GM19452 (cell line): ENCODE data around the gene POLD2.

Source experiments
- ATAC-seq: cut with Tn5 transposase; IDR thresholded peaks from one replicate; pipeline ENCODE4 v1.9.1; 2021; ENCODE audit not compliant: unreplicated experiment

The POLD2 gene

DNA sequence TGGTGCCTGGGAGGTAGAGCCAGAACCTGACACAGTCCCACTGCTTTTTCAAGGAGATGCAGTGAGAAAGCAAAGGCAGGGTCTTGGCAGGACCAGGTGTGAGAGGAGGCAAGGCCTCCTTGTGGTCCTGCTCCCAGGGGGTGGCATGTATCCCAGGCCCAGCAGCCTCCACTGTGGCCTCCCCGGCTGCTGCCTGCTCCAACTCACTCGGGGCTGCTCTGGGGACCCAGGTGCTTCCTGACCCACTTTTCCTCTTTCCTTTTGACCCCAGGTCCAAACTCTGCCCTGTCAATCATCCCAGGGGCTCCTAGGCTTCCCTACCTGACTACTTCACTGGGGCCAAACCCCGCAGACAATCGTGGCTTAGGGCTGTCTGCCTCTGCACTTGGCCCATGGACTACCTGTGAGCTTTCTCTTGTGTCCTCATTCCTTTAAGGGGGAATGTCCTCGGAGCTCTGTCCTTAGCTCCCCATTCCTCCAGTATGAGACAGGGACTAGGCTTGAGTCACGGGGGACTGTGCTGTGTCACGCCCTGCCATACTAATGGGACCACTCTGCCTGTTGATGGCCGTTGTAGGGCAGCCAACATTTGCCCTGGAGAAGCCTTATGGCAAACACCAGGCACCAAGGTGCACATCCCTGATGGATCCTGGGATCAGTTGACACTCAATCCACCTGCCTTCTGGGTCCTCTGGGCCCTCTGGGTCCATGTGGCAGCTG is 20.3 kb downstream of the POLD2 start:
- ATAC-seq, result no peak

DNA sequence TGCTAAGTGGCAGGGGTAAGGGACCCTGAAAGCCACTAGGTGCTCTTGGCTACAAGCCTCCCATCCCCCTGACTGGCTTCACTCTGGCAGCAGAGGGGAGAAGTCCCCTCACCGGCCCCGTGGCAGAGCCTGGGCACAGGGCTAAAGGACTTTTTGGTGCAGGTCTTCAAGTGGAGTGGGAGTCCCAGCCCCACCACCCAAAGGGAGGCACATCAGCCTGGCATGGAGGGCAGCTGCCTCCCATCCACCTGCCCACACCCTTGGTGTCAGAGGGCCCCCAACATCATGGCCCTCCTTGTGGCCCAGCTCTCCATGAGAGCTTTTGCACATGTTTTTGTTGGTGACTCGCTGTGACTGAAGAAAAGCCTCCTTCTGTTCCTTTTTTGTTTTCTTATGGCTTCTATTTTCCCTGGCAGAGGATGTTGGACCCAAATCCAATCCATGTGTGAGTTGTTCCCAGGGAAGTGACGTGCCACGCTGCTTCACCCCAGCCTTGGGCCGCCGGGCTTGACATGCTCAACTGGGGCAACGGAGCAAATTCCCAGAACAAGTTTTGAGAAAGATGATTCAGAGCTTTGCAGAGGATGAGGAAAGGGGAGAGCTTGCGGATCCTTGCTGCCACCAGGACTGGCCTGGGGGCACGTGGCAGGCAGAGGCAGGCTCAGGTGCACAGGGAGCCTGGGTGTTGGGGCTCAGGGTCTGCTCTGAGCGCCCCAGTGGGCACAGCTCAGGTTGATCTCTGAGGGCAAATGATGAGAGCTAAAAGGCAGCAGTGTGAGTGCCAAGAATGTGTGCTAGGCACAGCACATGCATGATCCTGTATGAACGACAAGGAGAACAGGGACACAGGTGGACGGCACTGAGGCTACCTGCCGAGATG is 21.1 kb downstream of the POLD2 start:
- ATAC-seq, result no peak

GRCh38 chr7:44101303-44101965 is 21.9 kb downstream of the POLD2 start:
- ATAC-seq, result no peak

DNA sequence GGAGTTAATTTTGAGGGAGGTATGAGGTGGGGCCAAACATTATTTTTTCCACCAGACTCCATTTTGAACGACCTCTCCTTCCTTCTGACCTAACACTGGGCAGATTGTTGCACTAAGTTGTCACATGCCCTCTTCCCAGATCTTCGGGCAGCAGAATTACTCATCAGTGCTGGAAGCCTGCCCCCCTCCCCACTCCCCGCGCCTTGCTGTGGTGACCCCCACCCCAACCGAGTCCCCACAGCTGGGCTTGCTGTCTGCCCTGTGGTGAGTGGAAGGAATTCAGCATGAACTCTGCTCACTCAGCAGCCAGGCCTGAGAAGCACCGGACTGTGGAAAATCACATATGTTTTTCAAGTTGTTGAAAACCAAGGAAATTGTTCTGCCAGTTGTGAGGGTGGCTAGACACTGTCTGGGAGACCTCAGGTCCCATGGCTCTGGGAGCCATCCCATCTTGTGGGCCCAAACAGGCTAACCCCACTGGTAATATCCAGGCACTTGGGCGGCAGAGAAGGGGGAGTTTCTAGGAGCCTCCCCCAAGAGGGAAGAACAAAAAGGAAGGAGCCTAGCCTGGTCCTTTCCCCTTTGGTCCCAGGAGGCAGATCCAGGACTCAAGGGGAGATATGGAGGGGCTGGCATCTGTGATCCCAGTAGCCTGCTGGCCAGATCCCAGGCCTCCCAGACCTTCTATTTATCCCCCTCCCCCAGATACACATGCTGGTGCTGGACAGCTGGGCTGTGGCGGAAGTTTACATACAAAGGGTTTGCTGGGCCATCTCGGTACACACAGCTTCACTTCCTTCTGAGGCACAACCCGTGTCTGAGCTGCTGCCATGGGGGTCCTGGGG is 22.7 kb downstream of the POLD2 start:
- no peak for ATAC-seq

DNA sequence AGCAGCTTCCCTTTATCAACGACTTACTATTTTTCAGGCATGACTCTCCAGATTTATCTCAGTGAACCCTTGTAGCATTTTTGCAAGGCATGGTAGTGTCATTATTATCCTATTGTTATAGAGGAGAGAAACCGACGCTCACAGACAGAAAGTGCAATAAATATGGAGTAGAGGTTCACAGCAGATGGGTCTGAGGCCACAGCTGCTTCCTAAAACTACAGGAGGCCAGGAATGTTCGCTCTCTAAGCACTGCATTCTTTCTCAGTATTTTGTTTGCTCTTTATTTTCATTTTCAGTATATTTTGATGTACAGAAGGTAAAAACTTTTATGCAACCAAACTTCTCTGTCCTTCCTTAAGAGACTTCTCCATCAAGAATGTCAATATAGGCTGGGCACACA is 23.7 kb downstream of the POLD2 start:
- no peak for ATAC-seq

DNA sequence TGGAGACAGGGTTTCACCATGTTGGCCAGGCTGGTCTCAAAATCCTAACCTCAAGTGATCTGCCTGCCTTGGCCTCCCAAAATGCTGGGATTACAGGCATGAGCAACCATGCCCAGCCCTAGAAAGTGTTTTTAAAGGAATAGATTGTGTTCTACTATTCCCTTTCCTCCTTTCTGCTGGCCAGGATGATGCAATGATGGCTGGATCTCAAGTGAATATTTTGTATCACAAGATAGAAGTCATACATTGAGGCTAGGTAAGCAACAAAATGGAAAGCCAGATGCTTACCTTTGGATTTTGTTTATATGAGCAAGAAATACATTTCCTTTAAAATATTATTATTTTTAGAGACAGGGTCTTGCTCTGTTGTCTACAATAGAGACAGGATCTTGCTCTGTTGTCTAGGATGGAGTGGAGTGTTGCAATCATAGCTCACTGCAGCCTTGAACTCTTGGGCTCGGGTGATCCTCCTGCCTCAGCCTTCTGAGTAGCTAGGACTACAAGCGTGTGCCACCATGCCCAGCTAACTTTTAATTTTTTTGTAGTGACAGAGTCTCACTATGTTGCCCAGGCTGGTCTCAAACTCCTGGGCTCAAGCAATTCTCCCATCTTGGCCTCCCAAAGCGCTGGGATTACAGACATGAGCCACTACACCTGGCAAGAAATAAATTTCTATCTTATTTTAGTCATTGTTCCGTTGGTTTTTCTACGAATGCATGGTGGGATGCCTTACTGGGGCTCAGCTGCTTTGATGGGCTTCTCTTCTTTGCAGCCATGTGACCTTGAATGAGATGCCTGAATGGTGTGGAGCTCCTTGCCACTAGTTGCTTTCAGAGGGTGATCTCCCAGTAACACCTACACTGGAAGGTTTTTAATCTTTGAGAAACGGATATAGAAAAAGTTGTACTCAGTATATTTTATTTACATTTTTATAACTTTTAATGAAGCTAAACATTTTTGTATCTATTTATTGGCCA is 25.0 kb downstream of the POLD2 start:
- no peak for ATAC-seq

DNA sequence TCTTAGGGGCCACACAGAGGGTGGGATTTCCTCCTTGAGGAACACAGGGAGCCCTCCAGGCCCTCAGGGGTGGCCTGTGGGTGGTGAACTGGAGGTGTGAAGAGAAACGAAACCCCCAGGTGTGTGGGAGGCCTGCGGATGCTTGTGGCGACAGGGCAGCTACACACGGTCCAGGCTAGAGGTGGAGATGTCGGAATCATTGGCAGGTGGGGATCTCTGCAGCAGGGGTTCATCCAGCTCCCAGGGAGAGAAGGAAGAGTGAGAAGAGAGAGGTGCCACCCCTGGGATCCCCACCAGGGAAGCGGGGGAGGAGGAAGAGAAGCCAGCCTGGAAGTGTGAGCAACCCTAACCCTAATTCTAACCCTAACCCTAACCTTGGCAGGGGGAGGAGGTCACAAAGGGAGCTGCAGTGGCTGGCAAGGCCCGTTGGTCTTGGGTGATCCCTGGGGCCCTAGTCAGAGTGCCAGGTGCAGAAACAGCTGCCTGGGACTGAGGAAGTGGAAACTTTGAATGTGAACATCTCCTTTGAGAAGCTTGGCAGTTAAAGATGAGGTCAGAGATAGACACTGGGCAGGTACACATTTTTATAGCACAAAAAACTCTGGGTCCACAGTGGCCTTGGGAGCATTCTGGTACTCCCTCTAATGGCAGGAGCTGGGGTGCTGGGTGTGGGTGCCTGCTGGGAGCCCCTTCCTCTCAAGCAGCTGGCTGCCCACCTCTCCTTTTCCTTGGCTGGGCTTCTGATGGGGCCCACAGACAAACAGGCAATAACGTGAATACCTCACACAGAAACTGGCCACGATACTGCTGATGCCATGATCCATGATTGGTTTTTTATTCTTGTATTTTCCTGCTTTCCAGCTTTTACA is 26.1 kb downstream of the POLD2 start:
- peak; percentile 72 for ATAC-seq

DNA sequence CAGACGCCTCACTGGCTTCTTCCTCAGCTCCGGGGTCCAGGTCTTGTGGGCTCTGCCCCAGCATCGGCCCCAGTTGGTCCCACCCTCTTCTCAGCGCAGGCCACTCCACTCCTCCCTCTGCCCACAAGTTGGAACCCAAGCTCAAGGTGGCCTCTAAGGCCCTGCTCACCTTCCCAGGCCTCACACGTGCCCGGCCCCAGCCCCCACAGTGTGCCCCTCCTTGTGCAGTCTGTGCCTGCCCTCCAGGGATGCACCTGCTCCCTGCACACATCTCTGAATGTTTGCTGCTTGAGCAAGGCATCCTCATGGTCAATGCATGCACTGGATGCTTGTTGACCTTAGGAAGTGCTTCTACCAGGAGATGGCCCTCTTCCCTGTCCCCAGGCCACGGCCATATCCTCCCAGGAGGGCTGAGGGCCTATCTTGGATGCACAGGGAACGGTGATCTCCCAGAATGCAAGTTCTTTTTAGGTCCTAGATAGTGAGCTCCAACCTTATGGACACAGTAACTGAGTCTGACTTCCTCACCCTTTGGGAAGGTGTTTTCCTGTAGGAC is 26.9 kb downstream of the POLD2 start:
- ATAC-seq, result no peak

- ATAC-seq, result no peak
Observed at GRCh38 chr7:44095781-44096180, 27.6 kb downstream of the POLD2 start.

DNA sequence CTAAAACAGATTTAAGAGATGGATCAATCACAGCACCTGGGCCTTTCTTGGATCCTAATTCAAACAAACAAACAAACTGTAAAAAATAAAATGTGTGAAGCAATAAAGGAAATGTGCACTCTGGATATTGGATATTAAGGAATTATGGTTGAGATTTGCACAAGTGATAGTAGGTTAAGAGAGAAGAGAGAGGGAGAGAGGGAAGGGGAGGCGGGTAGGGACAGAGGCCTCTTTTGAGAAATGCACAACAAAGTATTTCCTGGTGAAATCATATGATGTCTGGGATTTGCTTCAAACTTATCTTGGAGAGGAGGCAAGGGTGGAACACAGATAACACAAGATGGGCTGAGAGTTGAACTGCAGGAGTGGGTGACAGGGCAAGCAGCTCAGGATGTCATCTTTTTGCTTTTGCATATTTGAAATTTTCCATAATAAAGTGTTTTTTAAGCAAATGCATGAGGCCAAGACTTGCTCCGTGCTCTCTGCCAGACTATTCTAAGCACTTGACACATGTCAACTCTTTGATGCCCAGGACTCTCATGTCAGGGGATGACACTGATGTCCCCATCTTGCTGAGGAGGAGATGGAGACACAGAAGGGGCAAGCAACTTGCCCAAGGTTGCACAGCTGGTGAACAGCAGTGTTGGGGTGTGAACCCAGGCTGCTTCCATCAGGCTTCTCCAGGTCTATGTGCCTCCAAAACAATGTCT is 28.3 kb downstream of the POLD2 start:
- ATAC-seq, result no peak

DNA sequence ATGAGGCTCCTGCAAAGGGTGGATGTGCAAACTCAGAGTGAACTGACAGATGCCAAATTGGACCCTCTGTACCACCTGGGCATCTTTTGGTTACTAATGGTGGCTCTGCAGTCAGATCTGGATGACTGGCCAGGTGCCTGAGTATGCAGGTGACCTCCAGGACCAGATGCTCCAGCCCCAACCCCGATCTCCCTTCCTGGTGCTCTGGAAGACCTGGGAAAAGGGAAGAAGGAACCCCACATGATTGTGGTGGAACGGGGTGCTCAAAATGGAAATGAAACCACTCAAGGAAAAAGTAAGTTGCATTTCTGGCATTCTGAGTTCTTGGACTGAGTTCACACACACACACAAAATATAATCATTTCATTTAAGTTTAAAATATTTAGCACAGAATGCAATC is 29.0 kb downstream of the POLD2 start:
- ATAC-seq, result no peak

DNA sequence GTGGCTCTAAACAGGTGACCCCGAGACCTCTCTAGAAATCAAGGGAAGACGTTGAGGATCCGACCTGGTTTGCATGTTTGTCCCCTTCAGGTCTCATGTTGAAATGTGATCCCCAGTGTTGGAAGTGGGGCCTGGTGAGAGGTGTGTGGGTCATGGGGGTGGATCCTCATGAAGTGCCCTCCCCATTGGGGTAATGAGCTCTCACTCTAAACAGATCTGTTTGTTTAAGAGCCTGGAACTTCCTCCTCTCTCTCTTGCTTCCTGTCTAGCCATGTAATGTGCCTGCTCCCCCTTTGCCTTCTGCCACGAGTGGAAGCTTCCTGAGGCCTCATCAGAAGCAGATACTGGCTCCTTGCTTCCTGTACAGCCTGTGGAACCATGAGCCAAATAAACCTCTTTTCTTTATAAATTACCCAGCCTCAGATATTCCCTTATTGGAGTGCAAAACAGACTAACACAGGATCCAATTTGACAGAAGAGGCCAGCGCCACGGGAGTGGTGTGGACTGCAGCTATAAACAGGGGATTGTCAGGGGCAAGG is 30.2 kb downstream of the POLD2 start:
- no peak for ATAC-seq

DNA sequence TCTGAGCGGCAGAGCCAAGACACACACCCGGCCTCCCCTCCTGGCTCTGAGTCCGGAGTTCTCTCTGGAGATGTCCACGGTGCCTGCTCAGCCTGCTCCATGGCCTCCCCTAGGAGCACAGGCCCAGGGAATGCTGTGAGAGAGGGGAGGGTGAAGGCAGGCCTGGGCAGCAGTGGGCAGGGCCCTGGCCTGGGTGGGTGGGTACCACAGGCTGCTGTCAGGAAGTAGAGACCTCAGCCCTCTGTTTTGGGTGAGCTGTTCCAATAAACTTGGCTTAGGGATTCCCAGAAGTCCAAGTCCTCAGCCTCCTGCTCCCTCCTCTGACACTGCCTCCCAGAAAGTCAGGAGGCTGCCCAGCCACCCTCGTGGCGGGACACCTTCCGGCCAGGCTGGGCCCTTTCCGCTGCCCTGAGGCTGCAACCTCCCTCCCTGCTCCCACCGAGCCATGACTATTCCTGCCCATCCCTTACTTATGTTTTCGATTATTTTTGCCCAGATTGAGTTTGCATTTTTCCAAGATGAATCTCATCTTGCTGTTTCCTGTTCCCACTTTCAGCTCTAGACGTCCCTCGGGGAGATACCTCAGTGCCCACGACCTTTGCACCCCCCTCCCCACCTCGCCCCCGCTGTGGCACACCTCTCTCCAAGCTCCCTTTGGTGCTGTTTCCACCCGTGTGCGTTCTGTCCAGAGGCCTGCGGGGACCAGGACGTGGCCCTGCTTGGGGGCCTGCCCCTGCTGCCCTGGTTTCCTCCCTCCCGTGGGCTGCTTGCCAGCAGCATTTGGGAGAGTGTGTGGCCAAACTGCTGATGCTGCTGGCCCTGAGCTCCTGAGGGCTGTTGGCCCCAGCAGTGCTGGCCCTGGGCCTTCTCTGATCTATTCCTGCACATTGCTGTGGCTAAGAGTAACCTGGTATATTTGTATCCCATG is 35.2 kb downstream of the POLD2 start:
- no peak for ATAC-seq

- no peak for ATAC-seq
Observed at GRCh38 chr7:44086627-44087026, 36.7 kb downstream of the POLD2 start.

DNA sequence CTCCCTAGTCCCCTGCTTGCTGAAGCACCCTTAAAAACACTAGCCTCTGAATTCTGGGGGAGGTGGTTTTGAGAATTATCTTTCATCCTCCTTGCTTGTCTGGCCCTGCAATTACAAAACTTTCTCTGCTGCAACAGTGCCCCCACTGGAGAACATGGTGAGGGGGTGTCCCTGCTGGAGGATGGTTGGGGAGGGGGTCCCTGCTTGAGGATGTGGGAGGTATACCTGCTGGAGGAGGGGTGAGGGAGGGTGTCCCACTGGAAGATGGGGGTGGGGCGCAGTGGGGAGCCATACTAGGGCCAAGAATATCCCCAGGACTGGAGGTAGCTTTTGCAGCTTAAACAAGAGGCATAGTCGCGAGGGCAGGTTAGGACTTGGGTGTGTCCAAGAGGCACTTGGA is 37.8 kb downstream of the POLD2 start:
- no peak for ATAC-seq

GRCh38 chr7:44084701-44085100 is 38.6 kb downstream of the POLD2 start:
- no peak for ATAC-seq

- ATAC-seq, result no peak
Observed at GRCh38 chr7:44083796-44084195, 39.6 kb downstream of the POLD2 start.
